SK-N-MC (cell line): ENCODE measurements around the gene HSPA1L.

ENCODE experiments used
- EZH2 ChIP-seq: fragments of 200-600 bp; sonication (generic); IDR thresholded peaks from one replicate; pipeline ENCODE4 v1.6.1; 2017; ENCODE audit warnings: antibody characterized with exemption
- POLR2AphosphoS5 ChIP-seq: IDR thresholded peaks from 2 replicates; pipeline ENCODE4 v1.6.1; 2012; ENCODE audit warnings: mild to moderate bottlenecking, low read depth, low read length, borderline replicate concordance

DNA sequence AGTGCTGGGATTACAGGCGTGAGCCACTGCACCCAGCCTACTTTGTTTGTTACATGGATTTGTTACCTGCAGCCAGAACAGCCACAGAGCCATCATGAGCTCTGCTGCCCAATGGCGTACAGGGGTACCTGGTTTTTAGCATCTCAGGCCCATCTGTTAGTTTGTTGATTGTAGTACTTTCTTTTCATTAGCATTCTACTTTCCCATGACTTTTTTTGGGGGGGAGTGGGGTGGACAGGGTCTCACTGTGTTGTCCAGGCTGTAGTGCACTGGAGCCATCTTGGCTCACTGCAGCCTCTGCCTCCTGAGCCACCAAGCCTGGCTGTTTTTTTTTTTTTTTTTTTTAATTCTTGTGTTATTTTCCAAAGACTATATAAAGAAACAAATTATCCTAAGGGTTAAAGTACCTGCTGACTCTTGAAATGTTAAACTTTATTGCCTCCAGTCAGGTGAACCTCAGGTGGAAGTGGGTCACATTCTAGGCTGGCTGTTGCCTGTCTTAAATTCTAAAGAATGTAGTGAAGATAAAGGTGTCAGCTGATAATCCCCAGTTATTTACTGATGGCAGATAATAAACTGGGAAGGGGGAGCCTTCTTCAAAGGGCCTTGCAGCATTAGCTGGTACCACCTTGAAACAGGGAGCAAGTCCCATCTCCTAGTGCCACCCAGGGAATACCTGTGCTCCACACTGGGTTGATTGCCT is 32.3 kb upstream of the HSPA1L start:
- no peak for TF ChIP-seq POLR2AphosphoS5
- no peak for TF ChIP-seq EZH2
